Dermis microvascular lymphatic vessel endothelial cell (primary cell): Measurements from ENCODE around the gene CAMTA1. TPM values are rescaled to one million over a fixed set of nuclear protein-coding genes. Genes with fewer than 3 reads are reported as not detected.

Experiments used
- DNase-seq, 2 donors: peaks; one replicate each; pipeline versions ENCODE4 v3.0.0 to v3.0.0-alpha.2; 2010; ENCODE audit warnings: low read depth in 2 of 2
- total RNA-seq: library from RNA; depleted of rRNA; stranded (reverse); fragments of >200 nt; gene quantifications from 2 replicates; pipeline ENCODE4 v1.2.1, GENCODE V29; 2014

CAMTA1 gene
- total RNA-seq, 1 donor from 2014 or later = 33.9 TPM

DNA sequence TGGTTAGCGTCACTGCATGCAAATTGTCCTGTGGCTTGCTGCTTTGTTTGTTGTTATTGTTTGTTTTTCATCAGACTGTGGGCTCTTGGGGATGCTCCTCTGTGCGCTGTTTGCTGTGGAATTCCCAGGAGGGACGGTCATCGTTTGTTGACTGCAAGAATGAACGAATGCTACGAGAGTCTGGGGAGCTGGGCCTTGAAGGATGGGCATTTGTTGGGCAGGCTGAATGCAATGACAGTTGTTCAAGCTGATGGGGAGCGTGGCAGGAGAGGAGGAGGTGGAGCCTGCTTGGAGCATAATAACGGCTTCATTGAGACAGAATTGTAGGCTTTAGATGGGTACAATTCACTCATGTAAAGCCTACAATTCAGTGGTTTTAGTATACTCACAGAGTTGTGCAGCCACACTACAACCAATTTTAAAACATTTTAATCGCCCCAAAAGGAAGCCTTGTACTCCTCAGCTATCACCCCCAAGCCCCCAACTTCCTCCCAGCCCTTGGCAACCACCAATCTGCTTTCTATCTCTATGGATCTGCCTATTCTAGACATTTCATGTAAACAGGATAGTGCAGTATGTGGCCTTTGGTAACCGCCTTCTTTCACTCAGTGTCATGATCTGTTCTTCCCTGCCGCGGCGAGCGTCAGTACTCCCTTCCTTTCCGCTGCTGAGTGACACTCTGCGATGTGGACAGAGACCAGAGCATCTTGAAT is 190.2 kb downstream of the CAMTA1 start:
- DNase-seq = no peak

DNA sequence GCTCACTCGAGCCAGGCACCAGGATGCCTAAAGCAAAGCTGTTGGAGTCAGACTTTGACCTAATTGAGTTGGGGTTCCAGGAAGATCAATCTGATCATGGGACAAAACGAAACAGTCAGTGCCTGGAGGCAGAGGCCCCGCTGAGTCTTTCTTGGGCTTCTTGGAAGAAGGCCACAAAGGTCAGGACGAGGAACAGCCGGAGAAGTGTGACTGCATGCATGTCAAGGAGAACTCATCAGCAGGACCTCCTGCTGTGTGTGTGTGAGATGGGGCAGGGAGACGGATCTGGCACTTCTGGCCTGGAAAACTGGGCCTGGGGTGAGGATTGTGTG is 190.8 kb downstream of the CAMTA1 start:
- DNase-seq = no peak

DNA sequence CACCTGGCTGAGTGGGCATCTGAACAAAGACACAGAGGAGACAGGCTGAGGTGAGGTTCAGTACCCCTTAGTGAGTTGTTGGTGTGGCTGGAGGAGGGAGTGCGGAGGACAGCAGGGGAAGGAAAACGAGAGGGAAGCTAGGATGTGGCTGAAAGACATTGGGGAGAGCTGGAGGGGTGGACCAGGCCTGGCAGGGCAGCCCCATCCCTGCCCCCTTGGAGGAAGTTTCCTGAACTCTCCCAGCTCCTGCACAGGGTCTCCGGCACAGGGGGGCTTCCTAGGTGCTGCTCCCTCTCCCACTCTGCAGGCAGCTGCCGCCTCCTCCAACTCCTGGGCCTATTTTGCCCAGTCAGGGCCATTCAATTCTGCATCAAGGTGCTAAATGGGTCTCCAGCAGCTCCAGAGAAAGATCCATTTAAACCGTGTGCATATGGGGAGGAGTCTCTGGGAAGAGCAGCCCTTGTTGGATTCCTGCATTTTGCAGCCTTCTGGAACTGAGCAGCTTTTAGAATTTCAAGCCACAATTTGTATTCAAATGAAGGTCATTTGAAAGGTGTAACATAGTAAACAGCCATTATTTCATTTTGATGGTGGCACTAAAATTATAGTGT is 193.9 kb downstream of the CAMTA1 start:
- DNase-seq = no peak

DNA sequence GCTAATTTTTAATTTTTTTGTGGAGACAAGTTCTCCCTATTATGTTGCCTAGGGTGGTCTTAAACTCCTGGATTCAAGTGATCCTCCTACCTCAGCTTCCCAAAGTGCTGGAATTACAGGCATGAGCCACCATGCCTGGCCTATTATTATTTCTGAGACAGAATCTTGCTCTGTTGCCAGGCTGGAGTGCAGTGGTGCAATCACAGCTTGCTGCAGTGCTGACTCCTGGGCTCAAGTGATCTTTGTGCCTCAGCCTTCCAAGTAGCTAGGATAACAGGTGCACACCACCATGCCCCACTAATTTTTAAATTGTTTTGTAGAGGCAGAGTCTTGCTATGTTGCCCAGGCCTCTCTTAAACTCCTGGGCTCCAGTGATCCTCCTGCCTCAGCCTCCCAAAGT is 196.3 kb downstream of the CAMTA1 start:
- DNase-seq = no peak

DNA sequence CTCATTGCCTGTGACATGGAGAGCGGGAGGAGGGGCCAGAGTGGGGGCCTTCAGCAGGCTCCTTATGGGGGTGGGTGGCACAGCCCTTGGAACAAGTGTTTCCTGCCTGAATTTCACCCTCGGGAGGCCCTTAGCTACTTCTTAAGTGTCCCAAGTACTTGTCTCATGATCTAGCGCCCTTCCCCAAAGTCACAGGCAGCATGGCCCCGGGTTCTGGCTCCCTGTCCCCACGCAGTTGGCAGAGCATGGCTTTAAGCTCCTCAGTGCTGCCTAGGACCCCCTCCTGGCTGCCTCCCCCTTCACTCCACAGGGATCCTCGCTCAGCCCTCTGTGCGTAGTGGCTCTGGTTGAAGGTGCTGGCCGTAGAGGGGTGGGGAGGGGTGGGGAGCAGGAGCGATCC is 197.2 kb downstream of the CAMTA1 start:
- DNase-seq = no peak

DNA sequence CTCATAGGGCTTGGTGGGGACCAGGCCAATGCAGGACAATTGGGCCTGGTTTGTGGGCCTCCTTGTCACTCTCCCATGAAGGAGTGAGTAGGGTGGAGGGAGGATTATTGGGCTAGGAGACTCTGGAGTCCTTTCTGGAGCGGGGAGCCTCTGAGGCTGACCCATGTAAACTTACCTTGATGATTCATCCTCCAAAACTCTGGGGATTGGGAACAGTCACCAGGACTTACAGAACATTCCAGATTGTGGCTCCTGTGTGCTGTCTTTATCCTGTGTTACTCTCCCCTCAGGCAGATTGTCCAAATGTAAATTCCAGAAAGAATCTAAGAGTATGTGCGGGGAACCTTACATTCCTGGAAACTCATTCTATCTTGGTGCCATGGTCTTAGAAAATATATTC is 197.6 kb downstream of the CAMTA1 start:
- no peak for DNase-seq

DNA sequence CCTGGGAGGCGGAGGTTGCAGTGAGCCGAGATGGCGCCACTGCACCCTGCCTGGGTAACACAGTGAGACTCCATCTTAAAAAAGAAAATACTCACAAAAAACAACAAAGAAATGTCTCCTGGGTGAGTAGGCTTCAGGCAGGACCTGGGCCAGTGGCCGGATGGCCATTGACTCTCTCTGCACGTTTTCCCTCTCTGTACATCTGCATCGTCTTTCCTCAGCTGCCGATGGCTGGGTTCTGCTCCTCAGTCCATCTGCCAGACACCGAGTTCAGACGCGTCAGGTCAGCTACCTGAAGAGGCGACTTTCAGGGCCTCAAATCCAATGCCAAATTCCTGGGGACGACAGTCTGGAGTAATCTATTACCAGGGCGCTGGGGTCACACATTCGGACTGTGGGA is 199.3 kb downstream of the CAMTA1 start:
- DNase-seq = no peak

DNA sequence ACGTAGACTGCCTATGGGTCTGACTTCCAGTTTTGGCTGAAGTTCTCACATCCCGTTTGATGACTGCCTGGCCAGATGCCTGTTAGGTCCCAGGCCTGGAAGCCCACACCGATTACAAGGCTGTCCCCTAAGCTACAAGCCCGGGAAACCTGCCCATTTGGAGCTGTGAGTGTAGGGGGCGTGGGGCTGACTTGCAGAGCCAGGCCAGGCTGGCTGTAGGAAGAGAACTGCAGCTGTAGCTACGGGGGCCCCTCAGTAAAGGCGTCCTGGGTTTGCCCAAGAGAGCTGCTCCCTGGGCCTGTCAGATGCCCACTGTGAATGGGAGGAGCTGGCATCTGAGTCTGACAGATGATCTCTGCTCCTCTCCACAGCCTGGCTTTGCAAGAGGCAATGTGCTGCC is 199.7 kb downstream of the CAMTA1 start:
- DNase-seq = no peak

DNA sequence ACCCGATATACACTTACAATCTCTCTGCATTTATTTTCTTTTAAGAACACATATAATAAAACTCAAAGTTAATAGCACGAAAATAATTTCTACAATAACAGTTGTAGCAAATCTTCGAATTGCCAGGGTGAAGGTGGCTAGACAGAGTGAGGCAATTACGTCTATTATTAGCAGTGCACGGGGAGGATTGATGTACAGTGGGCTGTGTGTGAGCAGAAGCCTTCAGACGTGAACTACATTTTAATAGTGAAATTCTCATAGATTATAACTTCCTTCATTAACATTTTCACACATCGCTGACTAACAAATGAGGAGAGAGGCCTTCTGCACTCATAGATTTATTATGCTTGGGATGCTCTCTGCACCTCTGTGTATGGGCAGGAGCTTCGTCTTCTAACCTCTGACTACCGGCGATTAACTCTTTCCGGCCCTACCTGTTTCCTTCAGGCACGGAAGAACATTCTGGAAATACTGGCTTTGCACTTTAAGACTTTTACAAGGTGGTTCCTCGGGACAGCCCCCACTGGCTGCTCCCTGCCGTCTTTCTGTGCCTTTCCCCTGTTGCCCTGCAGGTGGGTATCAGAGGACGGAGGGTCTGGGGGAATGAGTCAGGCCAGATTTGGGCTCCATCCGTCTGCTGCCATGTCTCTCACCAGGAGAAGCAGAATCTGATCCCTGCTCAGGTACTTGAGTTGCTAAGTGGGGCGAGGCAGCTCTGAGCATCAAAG is 200.5 kb downstream of the CAMTA1 start:
- no peak for DNase-seq

DNA sequence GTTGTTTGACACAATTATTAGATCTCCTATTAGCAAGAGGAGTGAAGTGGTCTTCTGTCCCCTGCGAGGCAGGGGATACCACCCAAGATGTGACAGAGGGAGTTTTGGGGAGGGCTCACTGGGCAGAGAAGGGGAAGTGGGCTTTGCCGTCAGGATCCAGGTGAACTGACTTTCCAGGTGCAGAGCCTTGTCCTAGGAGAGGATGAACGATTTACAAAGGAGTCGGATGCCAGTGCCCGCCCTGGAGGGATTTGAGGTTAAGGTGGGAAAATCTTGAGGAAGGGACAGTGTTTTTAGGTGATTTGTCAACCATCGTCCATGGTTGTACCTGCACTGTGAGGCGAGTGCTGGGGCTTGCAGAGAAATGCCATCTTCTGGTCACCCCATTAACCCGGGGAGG is 201.0 kb downstream of the CAMTA1 start:
- DNase-seq = no peak

DNA sequence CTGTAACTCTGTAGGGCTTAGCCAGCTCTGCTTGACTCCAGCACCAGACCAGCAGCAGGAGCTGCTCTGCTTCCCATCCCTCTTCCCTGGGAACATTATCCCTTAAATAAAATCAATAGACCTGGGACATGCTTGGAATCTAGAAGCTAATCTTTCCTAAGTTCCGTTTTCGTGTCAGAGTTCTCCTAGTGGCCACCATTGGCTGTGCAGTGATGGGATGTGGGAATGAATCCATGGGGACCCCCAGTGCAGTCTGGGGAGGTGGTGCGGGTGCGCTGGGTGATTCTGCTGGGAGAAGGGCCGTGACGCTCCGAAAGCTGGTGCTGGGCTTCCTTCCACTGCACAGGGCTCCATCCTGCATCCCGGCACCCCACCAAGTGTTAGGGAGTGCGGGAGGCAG is 202.7 kb downstream of the CAMTA1 start:
- DNase-seq = no peak

DNA sequence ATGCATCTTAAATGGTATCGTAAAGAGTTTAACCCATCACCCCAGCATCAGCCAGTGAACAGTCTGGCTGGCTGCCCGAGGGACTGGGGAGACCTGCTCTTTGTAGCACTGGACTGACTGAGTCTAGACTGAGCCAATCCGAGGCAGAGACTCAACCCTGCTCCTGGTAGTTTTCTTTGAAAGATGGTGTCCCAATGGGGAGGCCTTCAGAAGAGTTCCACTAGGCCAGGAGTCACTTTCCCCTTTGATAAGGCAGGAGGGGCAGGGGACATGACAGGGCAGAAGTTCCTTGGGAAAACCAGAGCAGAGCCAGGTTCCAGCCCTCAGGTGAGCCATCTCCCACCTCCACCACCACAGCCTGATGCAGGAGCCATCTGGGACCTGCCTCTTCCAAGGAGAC is 203.5 kb downstream of the CAMTA1 start:
- no peak for DNase-seq

DNA sequence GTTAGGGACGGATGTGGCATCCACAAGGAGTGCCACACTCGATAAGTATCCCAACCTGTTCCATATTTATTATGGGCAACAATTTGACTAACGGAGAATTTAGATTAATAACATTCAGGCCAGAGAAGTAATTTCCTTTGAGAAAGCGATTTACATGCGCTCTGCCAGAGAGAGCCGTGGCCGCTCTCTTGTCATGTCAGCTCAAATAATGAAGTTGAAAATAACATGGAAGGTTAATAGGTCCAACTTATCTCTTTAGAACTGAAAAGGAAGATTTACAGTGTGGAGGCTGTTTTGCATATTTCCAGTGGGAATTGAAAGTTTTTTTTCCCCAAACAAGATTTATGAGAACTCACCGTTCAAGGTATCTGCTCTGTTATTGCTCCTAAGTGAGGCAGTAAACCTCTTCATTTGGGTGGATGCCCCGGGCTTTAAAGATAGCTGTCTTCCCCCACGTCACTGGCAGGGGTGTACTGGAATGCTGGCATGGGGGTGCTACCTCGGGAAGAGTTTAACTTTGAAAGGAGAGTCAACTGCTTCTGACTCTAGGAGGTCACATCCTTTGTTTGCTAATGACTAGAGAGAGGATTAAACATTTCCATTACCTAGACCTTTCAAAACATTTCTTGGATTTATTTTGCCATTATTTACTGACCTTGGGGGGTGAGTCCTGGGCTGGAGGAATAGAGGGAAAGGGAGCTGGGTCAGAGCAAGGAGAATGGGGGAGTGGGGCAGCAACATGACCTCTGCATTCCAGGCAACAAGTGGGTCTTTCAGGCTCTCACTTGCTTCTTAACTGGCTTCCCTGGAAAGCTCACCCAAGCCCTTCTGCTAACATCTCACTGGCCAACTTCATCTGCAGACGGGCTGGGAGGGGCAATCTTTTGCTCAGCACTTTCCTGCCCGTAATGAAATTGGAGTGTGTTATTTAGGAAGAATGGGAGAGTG is 204.2 kb downstream of the CAMTA1 start:
- no peak for DNase-seq

DNA sequence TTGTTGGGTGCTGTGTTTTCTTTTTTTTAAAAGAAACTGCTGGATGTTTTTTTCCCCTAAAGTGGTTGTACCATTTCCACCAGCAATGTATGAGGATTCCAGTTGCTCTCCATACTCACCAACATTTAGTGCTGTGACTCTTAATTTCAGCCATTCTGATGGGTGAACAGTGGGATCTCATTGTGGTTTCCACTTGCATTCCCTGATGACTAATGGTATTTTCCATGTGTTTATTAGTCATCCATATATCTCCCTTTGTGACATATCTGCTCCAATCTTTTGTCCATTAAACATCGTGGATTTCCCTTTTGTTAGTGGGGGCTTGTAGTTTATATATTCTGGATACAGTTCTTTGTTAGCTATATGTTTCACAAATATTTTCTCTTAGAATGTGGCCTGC is 206.0 kb downstream of the CAMTA1 start:
- peak in 1 of 2 donors; percentile 37 for DNase-seq

DNA sequence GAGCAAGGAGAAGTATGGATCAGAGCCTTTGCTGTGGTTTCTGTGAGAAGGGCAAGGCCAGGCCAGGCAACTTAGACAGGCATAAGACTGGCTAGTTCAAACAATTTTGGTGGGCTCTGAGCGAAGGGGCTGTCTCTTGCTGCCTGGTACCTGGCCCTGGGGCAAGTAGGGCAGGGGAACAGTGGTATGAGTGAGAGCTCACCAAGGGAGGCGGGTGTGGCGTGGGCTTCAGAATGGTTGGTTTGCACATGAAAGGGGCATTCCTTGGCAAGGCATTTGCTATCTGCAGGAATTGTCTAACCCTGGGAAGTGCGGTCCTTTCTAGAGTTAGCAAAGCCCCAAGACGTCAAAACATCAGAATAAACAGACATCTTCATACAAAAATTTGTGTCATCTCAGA is 210.5 kb downstream of the CAMTA1 start:
- no peak for DNase-seq

DNA sequence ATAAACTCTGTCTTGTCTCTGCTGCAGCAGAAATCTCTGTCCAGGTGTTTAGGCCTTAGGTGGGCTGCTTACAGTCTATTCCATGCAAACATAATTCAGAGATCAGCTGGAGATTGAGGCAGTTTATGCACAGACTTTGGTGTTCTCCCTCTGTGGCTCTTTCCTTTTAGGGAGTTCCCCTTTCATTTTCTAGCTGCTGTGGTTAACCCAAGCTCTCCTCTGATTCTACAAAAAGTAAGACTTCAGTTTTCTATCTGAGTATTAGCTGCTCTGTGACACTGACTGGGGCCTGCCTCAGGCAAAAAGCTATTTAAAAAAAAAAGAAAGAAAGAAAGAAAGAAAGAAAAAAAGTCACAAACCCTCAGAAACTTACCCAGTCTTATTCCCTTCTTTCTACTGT is 211.1 kb downstream of the CAMTA1 start:
- no peak for DNase-seq

DNA sequence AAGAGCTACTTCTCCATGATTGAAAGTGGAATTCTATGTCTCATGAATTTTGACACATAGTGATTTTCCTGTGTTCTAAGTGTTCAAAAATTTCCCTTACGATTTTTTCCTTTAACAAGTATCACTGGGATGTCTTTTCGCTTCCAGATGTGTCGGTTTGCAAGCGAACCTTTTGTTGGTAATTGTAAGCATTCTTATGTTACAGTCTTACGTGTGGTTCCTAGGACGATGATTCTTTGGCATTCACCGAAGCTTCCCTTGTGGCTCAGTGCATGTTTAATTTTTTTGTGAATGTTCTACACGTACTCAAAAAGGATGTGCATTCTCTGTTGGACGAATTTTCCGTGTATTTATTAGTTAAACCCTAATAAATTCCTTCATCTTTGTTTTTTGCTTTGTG is 211.6 kb downstream of the CAMTA1 start:
- no peak for DNase-seq

DNA sequence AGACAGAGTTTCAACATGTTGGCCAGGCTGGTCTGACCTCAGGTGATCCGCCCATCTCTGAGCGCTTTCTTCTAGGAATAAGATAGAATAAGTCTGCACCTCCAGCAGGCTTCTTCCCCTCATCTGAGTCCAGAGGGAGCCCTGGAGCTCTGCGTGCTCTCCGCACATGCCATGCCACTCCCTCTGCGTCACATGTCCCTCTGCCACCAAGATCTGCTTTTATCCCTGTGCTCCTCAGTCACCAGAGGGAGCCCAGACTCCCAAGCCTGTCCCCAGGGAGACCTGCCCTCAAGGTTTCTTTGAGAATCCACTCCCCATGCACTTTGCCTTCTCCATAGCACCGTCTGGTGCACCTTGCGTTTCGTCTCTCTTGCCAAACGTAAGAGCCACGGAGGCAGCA is 213.0 kb downstream of the CAMTA1 start:
- DNase-seq = no peak

DNA sequence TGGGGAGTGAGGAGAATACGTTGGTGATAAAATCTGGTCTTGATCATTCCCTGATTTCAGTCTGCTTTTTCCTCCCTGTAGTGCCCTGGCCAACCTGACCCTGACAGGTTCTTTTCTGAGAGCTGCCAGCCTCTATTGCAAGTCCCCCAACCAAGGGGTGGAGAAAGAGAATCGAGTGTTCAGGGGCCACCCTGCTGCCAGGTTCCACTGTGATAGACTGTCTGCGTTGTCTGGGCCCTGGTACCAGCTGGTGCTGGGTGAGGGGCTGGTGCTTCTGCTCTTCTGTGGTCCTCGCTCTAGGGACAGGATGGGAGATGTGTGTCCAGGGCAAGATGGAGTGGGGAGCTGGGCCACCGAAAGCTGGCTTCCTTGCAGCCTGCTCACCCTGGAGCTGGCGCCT is 214.6 kb downstream of the CAMTA1 start:
- DNase-seq = no peak

DNA sequence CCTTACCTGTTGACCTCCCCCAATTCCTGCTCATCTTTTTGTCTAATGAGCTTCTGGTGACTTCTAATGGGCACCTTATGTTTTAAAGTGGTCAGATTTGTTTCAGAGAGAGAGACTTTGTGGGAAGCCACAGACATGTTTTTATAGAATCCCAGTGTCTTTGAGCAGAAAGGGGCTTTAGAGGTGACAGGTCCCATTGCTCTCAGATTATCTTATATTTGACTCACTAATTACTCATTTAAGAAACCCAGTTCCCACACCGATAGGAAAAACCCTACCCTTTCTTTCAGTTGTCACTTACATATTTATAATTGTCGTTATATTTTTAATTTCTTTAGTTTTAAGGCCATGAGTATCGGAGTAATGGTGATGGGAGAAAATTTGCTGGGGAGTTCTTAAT is 215.5 kb downstream of the CAMTA1 start:
- no peak for DNase-seq

DNA sequence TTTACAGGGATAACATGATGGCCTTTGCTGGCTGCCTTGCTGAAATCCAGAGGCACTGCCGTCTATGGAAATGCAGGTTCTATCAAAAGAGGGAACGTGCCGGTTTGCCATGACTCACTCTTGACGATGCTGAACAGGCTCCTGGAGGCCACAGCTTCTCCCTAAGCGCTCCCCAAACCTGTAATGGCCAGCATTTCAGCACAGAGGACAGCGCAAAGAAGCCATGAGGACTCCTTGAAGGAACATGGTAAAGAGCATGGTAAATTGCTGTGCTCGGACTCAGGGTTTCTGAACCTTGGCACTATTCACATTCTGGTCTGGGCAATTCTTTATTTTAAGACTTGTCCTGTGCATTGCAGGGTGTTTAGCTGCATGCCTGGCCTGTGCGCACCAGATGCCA is 217.5 kb downstream of the CAMTA1 start:
- no peak for DNase-seq

DNA sequence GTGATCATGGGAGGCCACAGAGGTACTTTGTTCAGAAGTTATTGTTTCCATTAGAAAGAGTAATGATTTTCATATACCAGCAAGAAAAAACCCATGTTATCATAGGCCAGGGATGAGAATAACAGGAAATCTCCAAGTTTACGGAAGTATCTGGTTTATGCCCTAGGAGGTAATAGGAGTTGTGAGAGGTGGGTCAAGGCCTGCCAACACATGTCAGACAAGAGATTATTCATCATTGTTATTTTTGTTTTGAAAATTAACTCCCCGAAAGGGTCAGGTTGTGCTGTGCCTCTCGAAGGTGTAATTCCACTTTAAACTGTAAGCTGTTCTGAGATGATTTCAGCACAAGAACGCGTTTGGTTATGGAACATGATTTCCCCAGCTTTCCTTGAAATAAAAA is 218.4 kb downstream of the CAMTA1 start:
- DNase-seq = peak in 1 of 2 donors; percentile 52
